Measurements from ENCODE around the gene CHRM4. TPM values are rescaled to one million over a fixed set of nuclear protein-coding genes. Genes with fewer than 3 reads are reported as not detected.

CHRM4 gene
- total RNA-seq, 4 donors from 2014 or later = 0.34 TPM; not detected in 3

DNA sequence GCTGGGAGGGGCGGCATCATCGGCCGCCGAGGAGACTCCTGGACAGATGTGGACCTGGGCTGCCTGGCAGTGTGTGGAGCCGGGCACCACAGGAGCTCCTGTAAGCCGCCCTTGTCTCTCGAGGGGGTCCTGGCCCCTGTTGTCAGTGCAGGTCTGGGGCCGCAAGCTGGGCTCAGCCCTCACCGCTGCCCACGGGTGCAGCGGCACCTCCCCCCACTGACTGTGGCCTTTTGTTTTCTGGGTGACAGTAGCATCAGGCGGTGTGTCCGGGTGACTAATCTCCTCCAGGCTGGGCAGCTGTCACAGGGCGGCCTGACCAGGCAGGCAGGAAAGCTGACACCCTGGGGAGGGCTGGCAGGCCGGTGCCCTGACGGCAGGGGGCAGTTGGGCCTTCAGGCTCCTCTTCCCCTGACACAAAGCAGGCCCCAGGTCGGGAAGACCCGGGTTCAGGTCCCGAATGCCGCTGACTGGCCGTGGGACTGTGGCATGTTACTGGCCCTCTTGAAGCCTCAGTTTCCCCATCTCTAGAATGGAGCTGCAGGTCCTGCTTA lies 28.0 kb downstream of the CHRM4 start:
- TF ChIP-seq, protein P1, sequence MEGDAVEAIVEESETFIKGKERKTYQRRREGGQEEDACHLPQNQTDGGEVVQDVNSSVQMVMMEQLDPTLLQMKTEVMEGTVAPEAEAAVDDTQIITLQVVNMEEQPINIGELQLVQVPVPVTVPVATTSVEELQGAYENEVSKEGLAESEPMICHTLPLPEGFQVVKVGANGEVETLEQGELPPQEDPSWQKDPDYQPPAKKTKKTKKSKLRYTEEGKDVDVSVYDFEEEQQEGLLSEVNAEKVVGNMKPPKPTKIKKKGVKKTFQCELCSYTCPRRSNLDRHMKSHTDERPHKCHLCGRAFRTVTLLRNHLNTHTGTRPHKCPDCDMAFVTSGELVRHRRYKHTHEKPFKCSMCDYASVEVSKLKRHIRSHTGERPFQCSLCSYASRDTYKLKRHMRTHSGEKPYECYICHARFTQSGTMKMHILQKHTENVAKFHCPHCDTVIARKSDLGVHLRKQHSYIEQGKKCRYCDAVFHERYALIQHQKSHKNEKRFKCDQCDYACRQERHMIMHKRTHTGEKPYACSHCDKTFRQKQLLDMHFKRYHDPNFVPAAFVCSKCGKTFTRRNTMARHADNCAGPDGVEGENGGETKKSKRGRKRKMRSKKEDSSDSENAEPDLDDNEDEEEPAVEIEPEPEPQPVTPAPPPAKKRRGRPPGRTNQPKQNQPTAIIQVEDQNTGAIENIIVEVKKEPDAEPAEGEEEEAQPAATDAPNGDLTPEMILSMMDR (IDR thresholded peaks at IDR 0.05; ENCODE audit: low read depth) = no peak

DNA sequence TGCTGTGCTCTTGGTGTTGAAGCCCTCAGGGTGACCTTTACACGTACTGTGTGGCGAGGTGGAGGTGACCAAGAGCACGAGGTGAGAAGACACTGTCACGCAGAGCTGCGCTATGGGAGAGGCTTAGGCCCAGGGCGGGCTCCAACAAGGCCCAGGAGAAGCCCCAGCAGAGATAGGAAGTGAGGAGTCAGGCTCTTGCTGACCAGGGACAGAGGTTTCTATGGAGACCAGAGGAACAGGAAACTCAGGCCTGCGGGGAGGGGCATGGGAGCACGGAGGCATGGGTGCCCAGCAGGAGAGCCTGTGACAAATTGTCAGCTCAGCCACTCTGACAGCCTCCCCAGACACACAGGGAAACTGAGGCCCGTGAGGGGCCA lies 28.6 kb downstream of the CHRM4 start:
- TF ChIP-seq, protein P1 (IDR thresholded peaks at IDR 0.05; ENCODE audit: low read depth) = no peak

DNA sequence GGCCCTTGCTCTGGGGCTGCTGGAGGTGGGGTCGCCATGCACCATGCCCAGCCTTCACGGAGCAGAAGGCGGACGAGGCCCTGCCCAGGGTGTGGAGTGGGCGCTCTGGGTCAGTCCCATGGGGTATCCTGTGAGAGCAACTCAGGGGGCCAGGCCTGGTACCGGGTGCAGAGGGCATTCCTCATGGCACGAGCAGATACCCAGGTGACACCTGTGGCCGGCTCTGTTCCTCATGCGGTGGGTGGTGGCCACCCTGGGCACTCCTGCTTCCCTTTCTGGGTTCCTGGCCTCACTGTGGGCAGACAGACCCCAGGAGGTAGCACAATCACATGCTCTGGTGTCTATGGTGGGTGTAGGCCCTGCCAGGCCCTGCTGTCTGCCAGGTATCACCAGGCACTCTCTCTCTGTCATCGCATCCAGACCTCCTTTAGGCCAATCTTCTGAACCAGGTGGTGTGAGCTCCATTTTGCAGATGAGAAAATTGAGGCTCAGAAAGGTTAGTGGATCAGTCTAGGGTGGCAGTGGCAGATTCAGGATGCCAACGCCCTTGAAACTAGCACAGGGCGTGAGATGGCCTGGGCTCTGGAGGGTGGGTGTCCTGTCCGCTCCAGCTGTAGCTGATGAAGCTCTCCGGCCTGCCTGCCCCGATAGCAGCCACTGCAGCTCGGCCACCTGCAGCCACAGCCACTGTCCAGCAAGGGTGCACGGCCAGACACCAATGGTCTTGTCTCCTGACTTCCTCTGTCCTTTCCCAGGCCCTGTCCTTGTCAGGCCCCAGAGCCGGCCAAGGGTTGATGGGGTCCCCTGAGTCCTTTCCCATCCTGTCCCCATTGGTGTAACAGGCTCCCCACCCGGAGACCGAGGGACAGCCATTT lies 29.2 kb downstream of the CHRM4 start:
- TF ChIP-seq, protein P1 (IDR thresholded peaks at IDR 0.05; ENCODE audit: low read depth) = no peak

DNA sequence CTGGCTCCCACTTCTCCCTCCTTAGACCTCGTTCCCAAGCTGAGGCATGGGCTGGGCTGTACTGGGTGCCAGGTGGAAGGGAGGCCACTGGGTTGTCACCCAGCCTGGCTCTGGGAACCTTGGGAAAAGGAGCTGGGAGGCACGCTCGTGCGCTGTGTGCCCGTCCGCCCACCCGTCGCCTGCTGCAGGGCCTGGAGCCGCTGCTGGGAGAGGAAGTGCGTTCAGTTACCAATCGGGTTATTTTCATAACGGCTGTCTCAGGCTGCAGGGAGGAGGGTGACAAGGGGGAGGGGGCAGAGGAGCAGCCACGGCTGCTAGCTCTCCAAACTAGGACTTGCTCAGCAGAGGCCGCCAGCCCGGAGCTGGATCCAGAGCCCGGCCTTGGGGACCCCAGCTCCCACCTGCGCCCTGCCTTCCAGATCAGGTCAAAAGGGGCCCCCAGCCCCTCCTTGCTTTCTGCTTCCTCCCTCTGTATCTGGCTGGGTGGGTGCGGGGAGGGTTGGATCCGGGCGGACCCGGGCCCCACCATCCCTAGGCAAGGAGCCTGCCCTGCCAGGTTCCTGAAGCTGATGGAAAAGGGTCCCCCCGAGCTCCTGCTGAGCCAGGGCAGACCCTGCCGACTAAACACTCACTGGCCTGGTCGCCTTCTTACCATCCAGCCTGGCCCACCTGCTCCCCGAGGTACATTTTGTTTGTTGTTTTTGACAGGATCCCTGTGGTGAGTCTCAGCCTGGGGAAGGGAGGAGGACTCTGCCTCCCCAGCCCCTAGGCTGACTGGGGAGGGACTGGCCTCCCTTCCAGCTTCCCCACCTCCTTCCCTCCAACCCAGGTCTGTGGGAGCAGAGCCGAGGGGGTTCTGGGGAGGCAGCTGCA lies 30.1 kb downstream of the CHRM4 start:
- TF ChIP-seq, protein P1 (IDR thresholded peaks at IDR 0.05; ENCODE audit: low read depth) = no peak

GRCh38 chr11:46360878-46361277 lies 30.7 kb downstream of the CHRM4 start:
- TF ChIP-seq, protein P1 (IDR thresholded peaks at IDR 0.05; ENCODE audit: low read depth) = no peak

DNA sequence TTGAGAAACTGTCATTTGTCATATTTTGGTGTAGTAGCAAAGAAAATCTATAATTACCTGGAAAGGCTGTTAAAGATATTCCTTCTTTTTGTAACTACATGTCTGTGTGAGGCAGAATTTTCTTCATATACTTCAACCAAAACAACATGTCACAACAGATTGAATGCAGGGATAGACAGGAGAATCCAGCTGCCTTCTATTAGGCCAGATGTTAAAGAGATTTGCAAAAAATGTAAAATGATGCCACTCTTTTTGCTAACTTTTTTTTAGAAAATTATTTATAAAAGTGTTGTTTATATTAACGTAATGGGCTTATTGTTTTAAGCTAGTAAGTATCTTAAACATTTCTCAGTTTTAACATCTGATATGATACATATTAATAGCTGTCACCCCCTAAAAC lies 31.6 kb downstream of the CHRM4 start:
- TF ChIP-seq, protein P1 (IDR thresholded peaks at IDR 0.05; ENCODE audit: low read depth) = no peak

- TF ChIP-seq, protein P1 (IDR thresholded peaks at IDR 0.05; ENCODE audit: low read depth) = no peak
These were observed 34.1 kb downstream of the CHRM4 start for GRCh38 chr11:46357483-46357936.
